ENCODE data around the gene SLC7A4.
"Not testable (repeated sequence)": the region's sequence is repeated elsewhere in the genome, so short reads cannot be mapped to it uniquely, and the experiment has no call there.

SLC7A4 gene

GRCh38 chr22:21032037-21032867 is at the start of gene SLC7A4:
TSS of gene SLC7A4 (minus strand) at chr22:21032561. CDS start at chr22:21031812, 749 bp downstream.
- DNase-seq = no peak

- no peak for DNase-seq
These were observed 48.2 kb upstream of the SLC7A4 start for GRCh38 chr22:21080435-21081137.

- no peak for DNase-seq
These were observed 47.1 kb upstream of the SLC7A4 start for GRCh38 chr22:21079493-21079892.

- DNase-seq = no peak
These were observed 46.6 kb upstream of the SLC7A4 start for GRCh38 chr22:21078916-21079315.

GRCh38 chr22:21077884-21078508 is 45.6 kb upstream of the SLC7A4 start:
- no peak for DNase-seq

GRCh38 chr22:21076912-21077625 is 44.7 kb upstream of the SLC7A4 start:
- DNase-seq = no peak

- DNase-seq = no peak
These were observed 43.3 kb upstream of the SLC7A4 start for GRCh38 chr22:21075516-21076138.

GRCh38 chr22:21074102-21074715 is 41.8 kb upstream of the SLC7A4 start:
- DNase-seq = no peak

- DNase-seq = no peak
These were observed 41.1 kb upstream of the SLC7A4 start for GRCh38 chr22:21073482-21073881.

- no peak for DNase-seq
These were observed 40.7 kb upstream of the SLC7A4 start for GRCh38 chr22:21073023-21073422.

GRCh38 chr22:21071796-21072195 is 39.4 kb upstream of the SLC7A4 start:
- not testable (repeated sequence) for DNase-seq

- no peak for DNase-seq
These were observed 38.6 kb upstream of the SLC7A4 start for GRCh38 chr22:21070690-21071615.

- DNase-seq = no peak
These were observed 37.0 kb upstream of the SLC7A4 start for GRCh38 chr22:21069375-21069774.

GRCh38 chr22:21068681-21069276 is 36.4 kb upstream of the SLC7A4 start:
- DNase-seq = no peak

GRCh38 chr22:21067901-21068680 is 35.7 kb upstream of the SLC7A4 start:
- no peak for DNase-seq

GRCh38 chr22:21067075-21067900 is 34.9 kb upstream of the SLC7A4 start:
- DNase-seq = no peak

GRCh38 chr22:21064917-21065864 is 32.8 kb upstream of the SLC7A4 start:
- DNase-seq = no peak

- DNase-seq = not testable (repeated sequence)
These were observed 32.1 kb upstream of the SLC7A4 start for GRCh38 chr22:21064425-21064824.

All from stimulated activated naive CD4-positive, alpha-beta T cell treated with Interleukin-2 at 50 U/mL for 16 hours (primary cell).